ENCODE measurements around the gene PHAX.
"Not testable (repeated sequence)": the region's sequence is repeated elsewhere in the genome, so short reads cannot be mapped to it uniquely, and the experiment has no call there.

PHAX gene

GRCh38 chr5:126659805-126660482, 59.2 kb downstream of the PHAX start:
- DNase-seq = no peak

GRCh38 chr5:126664586-126664985, 63.8 kb downstream of the PHAX start:
- no peak for DNase-seq

- DNase-seq = not testable (repeated sequence)
Observed at GRCh38 chr5:126670109-126670508, 69.4 kb downstream of the PHAX start.

- DNase-seq = not testable (repeated sequence)
Observed at GRCh38 chr5:126671681-126672080, 70.9 kb downstream of the PHAX start.

- no peak for DNase-seq
Observed at GRCh38 chr5:126673477-126673876, 72.7 kb downstream of the PHAX start.

DNA sequence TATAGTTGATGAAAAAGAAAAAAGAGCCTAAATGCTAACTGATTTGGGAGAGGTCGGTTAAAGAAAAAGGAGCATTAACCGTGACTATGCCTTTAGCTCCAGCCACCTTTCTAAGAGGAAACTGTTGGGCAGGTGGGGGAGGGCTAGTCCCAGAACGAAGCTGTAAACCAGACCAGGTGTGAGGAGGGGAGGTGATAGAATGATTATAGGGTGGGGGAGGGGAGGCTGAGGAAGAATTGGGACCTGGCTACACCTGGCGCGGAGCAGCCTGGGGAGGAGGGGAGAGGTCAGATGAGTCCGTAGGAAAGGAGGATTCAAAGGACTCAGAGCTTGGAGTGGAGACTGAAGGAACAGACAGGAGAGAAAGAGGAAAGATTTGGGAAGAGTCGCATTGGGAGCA, 73.4 kb downstream of the PHAX start:
- DNase-seq = no peak

GRCh38 chr5:126675338-126675737, 74.6 kb downstream of the PHAX start:
- no peak for DNase-seq

GRCh38 chr5:126676195-126676624, 75.5 kb downstream of the PHAX start:
- DNase-seq = peak; percentile 75
